ENCODE results near the gene KLK14.

The KLK14 gene, protein sequence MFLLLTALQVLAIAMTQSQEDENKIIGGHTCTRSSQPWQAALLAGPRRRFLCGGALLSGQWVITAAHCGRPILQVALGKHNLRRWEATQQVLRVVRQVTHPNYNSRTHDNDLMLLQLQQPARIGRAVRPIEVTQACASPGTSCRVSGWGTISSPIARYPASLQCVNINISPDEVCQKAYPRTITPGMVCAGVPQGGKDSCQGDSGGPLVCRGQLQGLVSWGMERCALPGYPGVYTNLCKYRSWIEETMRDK

GRCh38 chr19:51082611-51083010, at the start of gene KLK14:
Gene KLK14, minus strand, starts transcription at chr19:51082887. Its CDS starts 273 bp downstream, at chr19:51082614.
- no peak for DNase-seq

GRCh38 chr19:51131780-51132680, 49.3 kb upstream of the KLK14 start:
- no peak for DNase-seq

GRCh38 chr19:51129716-51130115, 47.0 kb upstream of the KLK14 start:
- no peak for DNase-seq

DNA sequence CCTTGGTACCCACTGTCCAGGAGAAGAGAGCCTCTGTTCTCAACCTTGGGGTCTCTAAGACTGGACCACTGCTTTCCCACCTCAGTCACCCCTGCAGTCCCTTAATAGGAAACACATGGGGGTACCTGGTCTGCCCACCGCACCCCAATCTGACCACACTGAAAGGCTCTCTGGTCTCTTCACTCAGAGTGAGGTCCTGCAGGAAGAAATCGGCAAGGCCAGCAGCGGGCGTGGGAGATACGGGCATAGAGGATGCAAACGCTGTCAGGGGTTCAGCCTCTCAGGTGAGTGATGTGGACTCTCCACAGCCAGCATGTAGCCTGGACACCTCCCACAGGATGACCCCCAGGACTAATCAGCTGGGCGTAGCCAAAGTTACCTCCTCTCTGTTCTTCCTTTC, 45.5 kb upstream of the KLK14 start:
- DNase-seq: no peak

DNA sequence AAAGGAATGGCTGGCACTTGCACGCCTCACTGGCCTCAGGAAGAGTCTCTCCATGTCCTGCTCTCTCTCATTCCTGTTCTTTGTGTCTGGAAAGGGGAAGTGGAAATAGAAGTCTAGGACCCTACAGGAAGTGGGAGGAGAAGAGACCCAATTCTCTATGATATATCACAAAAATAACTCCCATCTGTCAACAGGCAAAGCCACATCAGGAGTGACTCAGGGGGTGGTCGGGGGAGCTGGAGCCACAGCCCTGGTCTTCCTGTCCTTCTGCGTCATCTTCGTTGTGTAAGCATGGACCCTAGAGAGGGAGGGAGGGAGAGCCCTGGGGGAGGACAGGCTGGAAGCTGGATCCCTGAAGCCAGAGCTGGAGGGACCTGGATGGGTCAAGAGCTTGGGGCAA, 45.1 kb upstream of the KLK14 start:
- no peak for DNase-seq

DNA sequence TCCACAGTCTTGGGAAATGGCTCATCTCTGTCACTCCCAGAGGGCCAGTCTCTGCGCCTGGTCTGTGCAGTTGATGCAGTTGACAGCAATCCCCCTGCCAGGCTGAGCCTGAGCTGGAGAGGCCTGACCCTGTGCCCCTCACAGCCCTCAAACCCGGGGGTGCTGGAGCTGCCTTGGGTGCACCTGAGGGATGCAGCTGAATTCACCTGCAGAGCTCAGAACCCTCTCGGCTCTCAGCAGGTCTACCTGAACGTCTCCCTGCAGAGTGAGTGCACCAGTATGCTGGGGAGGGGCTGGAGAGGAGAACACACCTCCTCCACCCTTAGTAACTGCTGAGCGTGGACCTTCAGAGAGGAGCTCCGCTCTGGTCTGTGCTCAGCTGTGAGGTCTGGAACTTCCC, 44.3 kb upstream of the KLK14 start:
- no peak for DNase-seq

- no peak for DNase-seq
Measured at GRCh38 chr19:51125421-51126075, 42.9 kb upstream of the KLK14 start.

- DNase-seq: no peak
Measured at GRCh38 chr19:51124729-51125128, 42.0 kb upstream of the KLK14 start, which contains the start of gene SIGLEC9. Gene SIGLEC9, plus strand, starts transcription at chr19:51124906. Its CDS starts 69 bp downstream, at chr19:51124975.

DNA sequence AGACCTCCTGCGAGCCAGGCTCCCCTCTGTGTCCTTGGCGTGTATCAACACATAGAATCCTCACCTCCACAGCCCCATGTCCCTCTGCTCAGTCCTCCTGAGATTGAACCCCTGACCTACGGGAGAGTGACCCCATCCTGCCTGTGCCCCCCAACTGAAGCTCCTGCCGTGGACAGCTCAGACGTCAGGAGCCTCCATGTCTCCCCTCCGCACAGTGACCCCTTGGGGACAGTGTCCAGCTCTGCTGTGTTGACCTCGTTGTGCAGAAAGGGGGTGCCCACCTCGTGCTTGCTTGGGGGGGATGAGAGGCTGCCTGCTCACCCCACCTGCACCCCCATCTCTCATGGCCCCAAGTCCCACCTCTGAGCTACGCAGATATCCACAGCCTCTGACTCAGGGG, 41.5 kb upstream of the KLK14 start:
- DNase-seq: no peak

- DNase-seq: no peak
Measured at GRCh38 chr19:51123802-51124201, 41.1 kb upstream of the KLK14 start.

GRCh38 chr19:51123381-51123800, 40.7 kb upstream of the KLK14 start:
- no peak for DNase-seq

GRCh38 chr19:51122112-51122981, 39.7 kb upstream of the KLK14 start:
- DNase-seq: no peak

- DNase-seq: no peak
Measured at GRCh38 chr19:51121257-51121656, 38.6 kb upstream of the KLK14 start.

- no peak for DNase-seq
Measured at GRCh38 chr19:51120160-51120559, 37.5 kb upstream of the KLK14 start.

DNA sequence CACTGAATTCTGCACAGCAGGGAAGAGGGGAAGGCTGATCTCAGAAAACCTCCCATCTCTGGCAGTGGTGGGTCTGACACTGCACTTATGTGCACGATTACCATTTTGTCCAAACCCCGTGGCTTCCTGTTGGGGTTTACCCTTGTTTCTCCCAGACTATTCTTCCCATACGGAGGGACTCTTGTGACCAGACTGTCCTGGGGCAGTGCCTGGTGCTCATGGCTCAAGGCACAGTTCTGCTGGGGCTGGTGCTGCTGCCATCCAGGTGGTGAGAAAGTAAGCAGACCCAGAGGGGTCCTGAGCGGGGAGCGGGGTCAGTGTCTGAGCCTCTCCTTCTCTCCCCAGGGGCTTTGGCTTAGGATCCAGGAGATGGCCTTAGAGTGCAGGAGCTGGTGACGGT, 36.9 kb upstream of the KLK14 start:
- DNase-seq: no peak

DNA sequence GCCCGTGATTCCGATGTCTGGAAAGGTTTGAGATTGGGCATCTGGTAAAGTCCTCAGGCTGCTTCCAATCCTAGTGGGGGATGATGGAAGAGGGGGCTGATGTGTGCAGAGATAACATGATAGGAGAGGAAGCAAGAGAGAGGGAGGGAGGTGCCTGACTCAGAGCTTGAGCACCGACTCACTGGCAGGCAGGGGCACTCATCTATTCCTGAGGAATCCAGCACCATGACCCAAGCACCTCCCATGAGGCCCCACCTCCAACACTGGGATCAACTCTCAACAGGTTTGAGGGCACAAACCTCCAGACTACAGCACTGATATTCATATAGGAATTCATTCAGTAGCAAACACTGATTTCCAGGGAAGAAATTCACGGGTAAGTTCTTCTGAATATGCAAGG, 36.4 kb upstream of the KLK14 start:
- DNase-seq: no peak

DNA sequence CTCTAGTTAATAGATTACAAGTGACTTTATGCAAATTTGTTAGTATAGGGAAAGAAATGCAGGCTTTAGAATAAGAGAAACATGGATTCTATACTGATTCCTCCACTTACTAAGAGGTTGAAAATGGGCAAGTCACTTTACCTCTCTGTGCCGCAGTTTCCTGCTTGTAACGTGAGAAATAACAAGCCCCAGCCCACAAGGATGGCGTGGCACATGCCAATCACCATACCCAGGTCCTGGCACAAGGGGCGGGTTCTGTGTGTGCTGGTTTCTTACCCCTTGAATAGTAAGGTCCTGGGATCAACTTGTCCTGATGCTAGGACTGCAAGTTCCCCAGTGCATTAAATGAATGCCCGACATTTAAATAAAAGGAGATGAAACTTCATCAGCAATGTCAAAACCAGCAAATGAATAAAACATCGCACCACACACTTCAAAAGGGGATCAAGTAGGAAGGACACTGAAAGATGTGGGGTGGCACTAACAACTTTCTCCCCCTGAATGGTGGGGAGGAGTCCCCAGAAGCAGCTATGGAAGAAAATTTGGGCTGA, 34.1 kb upstream of the KLK14 start:
- no peak for DNase-seq

DNA sequence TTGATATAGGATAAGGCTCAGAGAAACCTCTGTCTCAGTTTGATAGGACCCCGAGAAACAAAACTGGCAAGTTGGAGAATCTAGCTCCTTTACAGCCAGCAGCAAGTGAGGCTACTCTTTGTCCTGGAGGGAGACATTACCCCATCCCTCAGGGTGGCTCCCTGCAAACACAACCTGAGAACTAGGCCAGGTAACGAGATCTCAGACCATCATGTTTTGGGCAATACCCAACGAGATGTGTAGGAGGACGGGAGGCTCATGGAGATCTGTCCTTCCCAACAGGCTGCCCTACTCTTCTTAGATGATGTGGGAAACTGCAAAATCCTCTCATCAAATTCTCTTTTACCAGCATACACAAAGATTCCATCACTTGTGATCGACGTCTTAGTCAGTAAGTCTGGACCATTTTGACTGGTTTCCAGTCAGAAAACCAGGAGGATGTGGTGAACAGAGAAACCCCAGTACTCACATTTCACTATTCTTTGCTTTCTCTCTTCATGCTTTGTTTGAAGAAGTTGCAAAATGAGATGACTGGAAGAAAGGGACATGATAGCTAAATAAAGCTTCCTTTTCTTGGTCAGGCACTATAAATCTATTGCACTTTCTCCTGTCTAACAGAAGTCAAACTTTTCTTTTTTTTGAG, 31.5 kb upstream of the KLK14 start:
- DNase-seq: no peak

DNA sequence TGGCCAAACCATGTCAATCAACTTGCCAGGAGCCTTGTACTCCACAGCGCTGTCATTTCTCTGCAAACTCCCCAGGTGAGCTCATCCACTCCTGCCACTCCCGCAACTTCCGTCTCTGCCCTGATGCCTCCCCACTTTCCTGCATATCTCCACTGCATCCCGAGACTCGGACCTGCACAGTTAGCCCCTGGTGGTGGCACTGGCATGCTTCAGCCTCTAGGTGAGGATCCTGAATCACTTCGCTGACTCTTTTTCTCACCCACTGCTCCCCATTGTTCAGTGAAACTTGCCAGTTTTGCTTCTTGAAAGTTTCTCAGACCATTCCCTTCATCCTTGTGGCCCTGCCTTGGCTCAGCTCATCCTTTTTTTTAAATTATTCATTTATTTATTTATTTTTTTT, 28.9 kb upstream of the KLK14 start:
- no peak for DNase-seq

DNA sequence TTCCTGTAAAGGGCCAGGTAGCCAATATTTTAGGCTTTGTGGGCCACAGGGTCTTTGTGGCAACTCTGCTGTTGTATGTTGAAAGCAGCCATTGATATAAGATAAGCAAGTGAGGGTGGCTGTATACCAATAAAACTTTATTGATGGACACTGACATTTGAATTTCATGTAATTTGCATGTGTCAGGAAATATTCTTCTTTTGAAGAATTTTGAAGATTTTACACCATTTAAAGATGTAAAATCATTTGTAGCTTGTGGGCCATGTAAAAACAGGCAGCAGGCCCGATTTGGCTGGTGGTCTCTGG, 27.9 kb upstream of the KLK14 start:
- DNase-seq: no peak

GRCh38 chr19:51108805-51109146, 26.1 kb upstream of the KLK14 start:
- DNase-seq: no peak

Data from NCI-H2029 (cell line).